K562 (cell line): ENCODE measurements around the gene KDM4F. TPM values are rescaled to one million over a fixed set of nuclear protein-coding genes. Genes with fewer than 3 reads are reported as not detected.
A peak's percentile ranks its signal among the peaks of the same experiment; 100 is the strongest.

Source experiments
- CEBPB ChIP-seq: fragments of 450-650 bp; IDR thresholded peaks from 2 replicates; pipeline ENCODE4 v1.6.1; 2016; ENCODE audit warnings: missing genetic modification characterization, missing compliant biosample characterization
- CXXC5 ChIP-seq: fragments of 250-450 bp; sonication (Bioruptor Pico); IDR thresholded peaks from 2 replicates; pipeline ENCODE4 v1.8.0; 2022; ENCODE audit warnings: inconsistent platforms, mild to moderate bottlenecking, moderate library complexity
- ETV6 ChIP-seq, 3 experiments: fragments of 150-350 bp in 1 of 3; sonication (generic) in 1 of 3; formaldehyde crosslinking in 1 of 3; IDR thresholded peaks; 2 replicates each; pipeline versions ENCODE4 v1.6.1 to v1.8.0; 2014 to 2022; ENCODE audit warnings: borderline replicate concordance in 2 of 3, low read depth in 2 of 3, antibody characterized with exemption in 1 of 3, low read length in 1 of 3, mild to moderate bottlenecking in 1 of 3, missing genetic modification reagents in 1 of 3
- KAT2B ChIP-seq: IDR thresholded peaks from one replicate; pipeline ENCODE4 v1.6.1; 2012; ENCODE audit warnings: low read depth, mild to moderate bottlenecking, control low read depth, inconsistent platforms, low read length, moderate library complexity
- MEIS2 ChIP-seq: fragments of 450-650 bp; IDR thresholded peaks from 2 replicates; pipeline ENCODE4 v1.6.1; 2014; ENCODE audit warnings: mild to moderate bottlenecking; ENCODE audit not compliant: partially characterized antibody
- SRF ChIP-seq, 2 experiments: fragments of 250-450, 450-650 bp in 1 of 2; sonication (Bioruptor Pico) in 1 of 2; sonication (generic) in 1 of 2; formaldehyde crosslinking; IDR thresholded peaks; 2 replicates each; pipeline versions ENCODE4 v1.5.0 to v1.5.1; 2020 to 2022; ENCODE audit warnings: mild to moderate bottlenecking in 1 of 2, missing genetic modification reagents in 1 of 2
- SRSF1 ChIP-seq: fragments of 200-400 bp; formaldehyde crosslinking; IDR thresholded peaks from 2 replicates; pipeline ENCODE4 v1.6.1; 2017; ENCODE audit warnings: mild to moderate bottlenecking, low read depth, low read length, moderate library complexity
- ZNF184 ChIP-seq: sonication (generic); formaldehyde crosslinking; IDR thresholded peaks from 2 replicates; pipeline ENCODE4 v1.5.0; 2020; ENCODE audit warnings: missing genetic modification reagents
- ZNF224 ChIP-seq: sonication (generic); formaldehyde crosslinking; IDR thresholded peaks from 2 replicates; pipeline ENCODE4 v1.8.0; 2022; ENCODE audit warnings: mild to moderate bottlenecking, missing genetic modification reagents
- ZNF444 ChIP-seq: fragments of 250-450 bp; sonication (Bioruptor Pico); IDR thresholded peaks from 2 replicates; pipeline ENCODE4 v1.4.0; 2020; ENCODE audit warnings: mild to moderate bottlenecking, moderate library complexity
- polyA plus RNA-seq, 8 experiments: library from polyadenylated mRNA; depleted of rRNA in 4 of 8; stranded (reverse) in 5 of 8; unstranded in 3 of 8; fragments of >200 nt; fragmentation: Nextera tagmentation in 2 of 8; fragmentation: Illumina TruSeq in 1 of 8; extraction: Ambion mirVana in 2 of 8; extraction: Trizol in 1 of 8; gene quantifications; 2 replicates each; pipeline versions ENCODE4 v1.2.1 to v1.2.3, GENCODE V29; 2011 to 2014; ENCODE audit warnings: inconsistent platforms in 1 of 8, missing spikeins in 1 of 8
- total RNA-seq, 7 experiments: library from RNA; depleted of rRNA in 6 of 7; stranded (reverse); fragments of >200 nt in 6 of 7; fragmentation: Illumina TruSeq in 2 of 7; extraction: Trizol in 2 of 7; gene quantifications; 2 replicates each; pipeline versions ENCODE4 v1.2.1 to v1.2.3, GENCODE V29; 2011 to 2021; ENCODE audit warnings: low replicate concordance in 1 of 7
- TF ChIP-seq, protein P1 (sequence below), 3 experiments: fragments of 200-800 bp in 1 of 3; sonication (Bioruptor generic) in 1 of 3; sonication (generic) in 1 of 3; formaldehyde crosslinking in 1 of 3; IDR thresholded peaks; 2 replicates each; pipeline versions ENCODE4 v1.6.1 to v1.8.0; 2016 to 2022; ENCODE audit warnings: mild to moderate bottlenecking in 2 of 3, missing compliant biosample characterization in 2 of 3, missing genetic modification characterization in 2 of 3, missing genetic modification reagents in 1 of 3
- TF ChIP-seq, protein P2 (sequence below): fragments of 450-650 bp; IDR thresholded peaks from 2 replicates; pipeline ENCODE4 v1.6.1; 2016; ENCODE audit warnings: low read depth
- TF ChIP-seq, protein P3 (sequence below): fragments of 250-450 bp; sonication (Bioruptor Pico); IDR thresholded peaks from 2 replicates; pipeline ENCODE4 v1.5.0; 2021
- TF ChIP-seq, protein P4 (sequence below): sonication (generic); formaldehyde crosslinking; IDR thresholded peaks from 2 replicates; pipeline ENCODE4 v1.8.1; 2023; ENCODE audit warnings: mild to moderate bottlenecking, missing genetic modification reagents, moderate library complexity

Gene KDM4F
- total and polyA plus RNA-seq, 9 of the 15 experiments (the other 6 are each of a cell fraction or from before 2014, with no cell fraction given): not detected

DNA sequence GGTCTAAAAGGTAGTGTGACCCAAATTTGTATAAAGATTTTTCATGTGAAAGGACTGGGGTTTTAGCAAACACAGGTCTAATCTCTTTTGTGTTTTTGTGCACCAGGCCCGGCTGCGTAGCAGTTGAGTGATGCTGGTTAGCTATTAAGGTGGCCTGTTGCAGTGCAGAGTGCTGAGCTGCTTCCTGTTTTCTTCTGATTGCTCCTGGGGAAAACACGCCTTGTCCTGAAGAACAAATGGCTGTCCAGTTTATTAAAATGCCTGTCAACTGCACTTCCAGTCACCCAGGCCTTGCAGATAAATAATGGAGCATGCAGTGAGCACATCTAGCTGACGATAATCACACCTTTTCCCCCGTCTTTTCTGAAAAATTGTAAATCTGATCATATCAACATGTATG, 19.3 kb downstream of the KDM4F start (continued):
- TF ChIP-seq, protein P1, sequence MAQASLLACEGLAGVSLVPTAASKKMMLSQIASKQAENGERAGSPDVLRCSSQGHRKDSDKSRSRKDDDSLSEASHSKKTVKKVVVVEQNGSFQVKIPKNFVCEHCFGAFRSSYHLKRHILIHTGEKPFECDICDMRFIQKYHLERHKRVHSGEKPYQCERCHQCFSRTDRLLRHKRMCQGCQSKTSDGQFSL (CRISPR knock-in tag; IDR thresholded peaks at IDR 0.05): no peak
- TF ChIP-seq, protein P1 (tag; IDR thresholded peaks at IDR 0.05): no peak
- TF ChIP-seq SRSF1 (no peak), ETV6 (IDR thresholded peaks at IDR 0.05; ENCODE audit: borderline replicate concordance in 1 of 2, low read depth in 2 of 2, low read length in 1 of 2) (no peak), ETV6 (CRISPR knock-in tag; IDR thresholded peaks at IDR 0.05; ENCODE audit: borderline replicate concordance) (no peak), ZNF224 (no peak), CEBPB (tag) (no peak), KAT2B (no peak), SRF (CRISPR knock-in tag; IDR thresholded peaks at IDR 0.05) (no peak), CXXC5 (CRISPR knock-in tag) (peak; percentile 76), MEIS2 (peak; percentile 90), ZNF184 (CRISPR knock-in tag) (no peak), ZNF444 (no peak)
- TF ChIP-seq, protein P2, sequence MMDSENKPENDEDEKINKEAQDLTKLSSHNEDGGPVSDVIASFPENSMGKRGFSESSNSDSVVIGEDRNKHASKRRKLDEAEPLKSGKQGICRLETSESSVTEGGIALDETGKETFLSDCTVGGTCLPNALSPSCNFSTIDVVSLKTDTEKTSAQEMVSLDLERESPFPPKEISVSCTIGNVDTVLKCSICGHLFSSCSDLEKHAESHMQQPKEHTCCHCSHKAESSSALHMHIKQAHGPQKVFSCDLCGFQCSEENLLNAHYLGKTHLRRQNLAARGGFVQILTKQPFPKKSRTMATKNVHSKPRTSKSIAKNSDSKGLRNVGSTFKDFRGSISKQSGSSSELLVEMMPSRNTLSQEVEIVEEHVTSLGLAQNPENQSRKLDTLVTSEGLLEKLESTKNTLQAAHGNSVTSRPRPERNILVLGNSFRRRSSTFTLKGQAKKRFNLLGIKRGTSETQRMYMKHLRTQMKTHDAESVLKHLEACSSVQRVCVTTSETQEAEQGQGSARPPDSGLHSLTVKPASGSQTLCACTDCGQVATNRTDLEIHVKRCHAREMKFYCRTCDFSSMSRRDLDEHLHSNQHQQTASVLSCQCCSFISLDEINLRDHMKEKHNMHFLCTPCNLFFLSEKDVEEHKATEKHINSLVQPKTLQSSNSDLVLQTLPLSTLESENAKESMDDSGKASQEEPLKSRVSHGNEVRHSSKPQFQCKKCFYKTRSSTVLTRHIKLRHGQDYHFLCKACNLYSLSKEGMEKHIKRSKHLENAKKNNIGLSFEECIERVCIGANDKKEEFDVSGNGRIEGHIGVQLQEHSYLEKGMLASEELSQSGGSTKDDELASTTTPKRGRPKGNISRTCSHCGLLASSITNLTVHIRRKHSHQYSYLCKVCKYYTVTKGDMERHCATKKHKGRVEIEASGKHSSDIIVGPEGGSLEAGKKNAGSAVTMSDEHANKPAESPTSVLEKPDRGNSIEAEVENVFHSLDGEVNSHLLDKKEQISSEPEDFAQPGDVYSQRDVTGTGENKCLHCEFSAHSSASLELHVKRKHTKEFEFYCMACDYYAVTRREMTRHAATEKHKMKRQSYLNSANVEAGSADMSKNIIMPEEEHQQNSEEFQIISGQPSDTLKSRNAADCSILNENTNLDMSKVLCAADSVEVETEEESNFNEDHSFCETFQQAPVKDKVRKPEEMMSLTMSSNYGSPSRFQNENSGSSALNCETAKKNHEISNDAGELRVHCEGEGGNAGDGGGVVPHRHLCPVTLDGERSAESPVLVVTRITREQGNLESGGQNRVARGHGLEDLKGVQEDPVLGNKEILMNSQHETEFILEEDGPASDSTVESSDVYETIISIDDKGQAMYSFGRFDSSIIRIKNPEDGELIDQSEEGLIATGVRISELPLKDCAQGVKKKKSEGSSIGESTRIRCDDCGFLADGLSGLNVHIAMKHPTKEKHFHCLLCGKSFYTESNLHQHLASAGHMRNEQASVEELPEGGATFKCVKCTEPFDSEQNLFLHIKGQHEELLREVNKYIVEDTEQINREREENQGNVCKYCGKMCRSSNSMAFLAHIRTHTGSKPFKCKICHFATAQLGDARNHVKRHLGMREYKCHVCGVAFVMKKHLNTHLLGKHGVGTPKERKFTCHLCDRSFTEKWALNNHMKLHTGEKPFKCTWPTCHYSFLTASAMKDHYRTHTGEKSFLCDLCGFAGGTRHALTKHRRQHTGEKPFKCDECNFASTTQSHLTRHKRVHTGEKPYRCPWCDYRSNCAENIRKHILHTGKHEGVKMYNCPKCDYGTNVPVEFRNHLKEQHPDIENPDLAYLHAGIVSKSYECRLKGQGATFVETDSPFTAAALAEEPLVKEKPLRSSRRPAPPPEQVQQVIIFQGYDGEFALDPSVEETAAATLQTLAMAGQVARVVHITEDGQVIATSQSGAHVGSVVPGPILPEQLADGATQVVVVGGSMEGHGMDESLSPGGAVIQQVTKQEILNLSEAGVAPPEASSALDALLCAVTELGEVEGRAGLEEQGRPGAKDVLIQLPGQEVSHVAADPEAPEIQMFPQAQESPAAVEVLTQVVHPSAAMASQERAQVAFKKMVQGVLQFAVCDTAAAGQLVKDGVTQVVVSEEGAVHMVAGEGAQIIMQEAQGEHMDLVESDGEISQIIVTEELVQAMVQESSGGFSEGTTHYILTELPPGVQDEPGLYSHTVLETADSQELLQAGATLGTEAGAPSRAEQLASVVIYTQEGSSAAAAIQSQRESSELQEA: no peak
- TF ChIP-seq, protein P3, sequence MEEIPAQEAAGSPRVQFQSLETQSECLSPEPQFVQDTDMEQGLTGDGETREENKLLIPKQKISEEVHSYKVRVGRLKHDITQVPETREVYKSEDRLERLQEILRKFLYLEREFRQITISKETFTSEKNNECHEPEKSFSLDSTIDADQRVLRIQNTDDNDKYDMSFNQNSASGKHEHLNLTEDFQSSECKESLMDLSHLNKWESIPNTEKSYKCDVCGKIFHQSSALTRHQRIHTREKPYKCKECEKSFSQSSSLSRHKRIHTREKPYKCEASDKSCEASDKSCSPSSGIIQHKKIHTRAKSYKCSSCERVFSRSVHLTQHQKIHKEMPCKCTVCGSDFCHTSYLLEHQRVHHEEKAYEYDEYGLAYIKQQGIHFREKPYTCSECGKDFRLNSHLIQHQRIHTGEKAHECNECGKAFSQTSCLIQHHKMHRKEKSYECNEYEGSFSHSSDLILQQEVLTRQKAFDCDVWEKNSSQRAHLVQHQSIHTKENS: no peak
- TF ChIP-seq, protein P4, sequence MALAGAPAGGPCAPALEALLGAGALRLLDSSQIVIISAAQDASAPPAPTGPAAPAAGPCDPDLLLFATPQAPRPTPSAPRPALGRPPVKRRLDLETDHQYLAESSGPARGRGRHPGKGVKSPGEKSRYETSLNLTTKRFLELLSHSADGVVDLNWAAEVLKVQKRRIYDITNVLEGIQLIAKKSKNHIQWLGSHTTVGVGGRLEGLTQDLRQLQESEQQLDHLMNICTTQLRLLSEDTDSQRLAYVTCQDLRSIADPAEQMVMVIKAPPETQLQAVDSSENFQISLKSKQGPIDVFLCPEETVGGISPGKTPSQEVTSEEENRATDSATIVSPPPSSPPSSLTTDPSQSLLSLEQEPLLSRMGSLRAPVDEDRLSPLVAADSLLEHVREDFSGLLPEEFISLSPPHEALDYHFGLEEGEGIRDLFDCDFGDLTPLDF (CRISPR knock-in tag): no peak
